Iris pigment epithelial cell (primary cell): ENCODE data around the gene TAF3.

ENCODE experiments used
- DNase-seq: peaks from one replicate; pipeline ENCODE4 v3.0.0-alpha.2; 2011; ENCODE audit warnings: low read depth

TAF3 gene

DNA sequence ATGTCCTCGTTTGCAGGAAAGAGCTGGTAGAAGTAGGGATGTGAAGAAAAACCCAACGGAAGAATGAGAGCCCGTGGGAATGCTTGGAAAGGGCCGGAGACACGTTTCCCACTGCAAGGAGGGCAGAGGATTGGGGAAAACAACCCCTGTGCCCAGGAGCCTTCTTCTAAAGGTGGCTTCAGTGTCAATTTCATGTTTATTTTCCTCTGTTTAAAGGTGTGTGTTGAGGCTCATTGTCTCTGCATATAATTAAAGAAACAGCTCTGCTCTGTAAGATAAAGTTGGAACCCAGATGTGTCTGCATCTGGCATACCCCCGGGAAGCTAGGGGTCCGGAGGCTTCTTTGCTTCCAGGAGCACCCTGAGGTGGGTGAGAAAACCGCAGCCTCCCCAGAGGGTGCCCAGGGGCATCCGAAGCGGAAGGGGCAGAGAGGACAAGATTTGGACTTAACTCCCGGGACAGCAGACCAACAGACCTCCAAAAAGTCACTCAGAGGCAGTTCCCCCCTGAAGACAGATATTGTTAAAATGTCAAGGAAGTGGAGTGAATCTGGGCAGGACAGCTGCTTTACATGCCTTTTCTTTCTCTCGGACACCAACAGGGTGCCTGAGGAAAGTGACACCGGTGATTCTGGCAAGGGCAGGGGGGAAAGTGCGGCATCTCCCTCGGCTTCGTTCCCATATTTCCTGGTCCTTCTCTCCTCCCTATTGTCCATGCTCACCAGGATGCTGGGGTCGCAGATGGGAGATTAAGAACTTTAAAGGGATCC, 227.6 kb downstream of the TAF3 start:
- no peak for DNase-seq

DNA sequence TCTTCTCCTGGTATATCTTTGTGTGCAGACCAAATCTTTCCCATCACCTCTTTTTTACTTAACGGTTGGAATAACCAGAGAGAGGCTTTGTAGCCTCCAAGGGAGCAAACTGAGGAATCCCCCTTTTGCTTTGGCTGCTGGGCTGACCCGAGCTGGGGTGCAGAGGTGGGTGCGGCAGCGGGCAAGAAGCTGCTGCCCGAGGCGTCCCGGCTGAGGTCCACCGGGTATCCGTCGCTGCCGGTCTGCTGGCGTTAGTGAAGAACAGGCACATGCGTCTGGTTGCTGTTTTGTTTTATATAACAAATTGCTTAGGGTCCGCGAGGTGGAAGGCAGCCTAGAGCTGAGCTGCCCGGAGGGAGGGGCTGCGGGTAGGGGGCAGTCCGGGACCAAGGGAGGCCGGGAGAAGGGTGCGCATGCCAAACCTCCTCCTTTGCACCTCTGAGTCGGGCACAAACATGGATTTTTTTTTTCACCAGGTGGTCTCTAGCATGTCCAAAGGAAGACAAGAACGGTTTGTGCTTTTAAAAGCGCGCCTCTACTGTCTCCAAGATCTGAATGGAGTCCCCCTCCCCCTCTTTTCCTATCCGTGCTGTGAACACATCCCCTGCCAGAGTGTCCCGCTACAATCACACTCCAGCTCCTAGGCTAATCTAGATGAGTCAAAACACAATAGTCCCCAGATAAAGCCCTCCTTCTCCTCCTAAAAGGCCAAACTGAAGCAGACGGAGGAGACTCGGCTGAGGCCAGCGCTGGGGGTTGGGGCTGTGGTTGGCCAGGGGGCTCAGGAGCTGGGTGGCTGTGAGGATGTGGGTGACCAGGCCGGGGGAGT, 229.4 kb downstream of the TAF3 start:
- DNase-seq: no peak

DNA sequence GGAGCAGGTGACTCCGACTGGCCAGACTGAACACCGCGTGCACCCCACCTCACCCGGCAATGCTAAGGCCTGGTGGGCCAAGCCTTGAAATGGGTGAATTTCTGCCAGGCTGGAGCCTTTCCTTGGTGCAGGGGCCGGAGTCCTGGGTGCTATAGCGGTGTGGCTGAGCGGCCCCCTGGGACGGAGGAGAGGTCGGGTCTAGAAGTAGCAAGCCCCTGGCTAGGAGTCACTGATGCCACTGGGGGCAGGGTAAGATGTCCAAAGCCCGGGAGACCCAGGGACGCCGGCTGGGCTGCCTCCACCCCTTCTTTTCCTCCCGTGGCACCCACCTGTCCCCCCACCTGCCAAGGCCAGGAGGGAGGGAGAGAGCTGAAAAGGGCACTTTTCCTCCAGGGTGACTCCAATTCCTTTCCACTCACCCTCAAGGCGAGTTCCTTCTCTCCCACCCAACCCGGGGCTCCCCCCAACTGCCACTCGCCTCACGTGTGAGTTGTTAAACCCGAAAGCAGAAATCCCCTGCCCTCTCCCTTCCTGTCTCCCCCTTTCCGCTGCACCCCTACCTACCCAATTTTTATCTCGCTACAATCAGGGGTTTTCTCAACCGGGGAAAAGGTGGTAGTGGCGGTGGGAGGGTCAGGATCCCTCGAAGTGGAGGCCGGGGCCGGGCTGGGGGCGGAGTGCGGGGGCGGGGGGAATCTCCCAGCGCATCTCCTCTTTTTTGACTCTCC, 230.1 kb downstream of the TAF3 start:
- no peak for DNase-seq

- no peak for DNase-seq
Measured at GRCh38 chr10:8049045-8049864, 230.9 kb downstream of the TAF3 start.

DNA sequence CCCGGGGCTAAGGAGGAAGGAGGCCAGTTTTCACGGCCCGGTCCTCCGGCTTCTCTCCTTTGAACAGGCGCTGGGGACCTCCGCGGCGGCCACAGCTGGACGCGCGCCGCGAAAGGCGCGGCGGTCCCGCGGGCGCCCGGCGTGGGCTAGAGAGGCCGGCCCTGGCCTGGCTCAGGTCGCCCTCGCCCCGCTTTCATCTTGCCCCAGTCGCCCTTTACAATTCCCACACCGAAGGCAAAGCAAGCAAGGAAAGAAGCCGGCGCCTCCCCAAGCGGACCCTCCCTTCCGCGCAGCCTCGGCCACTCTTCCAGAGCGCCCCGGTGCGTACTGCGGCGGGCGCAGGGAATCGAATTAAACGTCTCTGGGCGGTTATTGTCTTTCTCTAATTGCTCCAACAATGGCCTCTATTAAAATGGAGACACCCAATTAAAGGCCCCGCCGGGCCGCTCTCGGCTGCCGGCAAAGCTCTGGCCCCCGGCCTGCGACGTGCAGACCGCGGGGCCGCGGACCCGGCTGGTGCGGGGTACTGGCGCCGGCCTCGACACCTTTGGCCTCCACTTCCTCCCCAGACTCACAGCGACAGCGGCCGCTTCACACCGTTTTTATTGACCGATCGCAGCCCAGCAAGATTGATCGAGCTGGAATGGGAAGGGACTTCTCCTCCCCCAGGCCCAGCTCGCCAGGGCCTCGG, 231.7 kb downstream of the TAF3 start:
- no peak for DNase-seq

DNA sequence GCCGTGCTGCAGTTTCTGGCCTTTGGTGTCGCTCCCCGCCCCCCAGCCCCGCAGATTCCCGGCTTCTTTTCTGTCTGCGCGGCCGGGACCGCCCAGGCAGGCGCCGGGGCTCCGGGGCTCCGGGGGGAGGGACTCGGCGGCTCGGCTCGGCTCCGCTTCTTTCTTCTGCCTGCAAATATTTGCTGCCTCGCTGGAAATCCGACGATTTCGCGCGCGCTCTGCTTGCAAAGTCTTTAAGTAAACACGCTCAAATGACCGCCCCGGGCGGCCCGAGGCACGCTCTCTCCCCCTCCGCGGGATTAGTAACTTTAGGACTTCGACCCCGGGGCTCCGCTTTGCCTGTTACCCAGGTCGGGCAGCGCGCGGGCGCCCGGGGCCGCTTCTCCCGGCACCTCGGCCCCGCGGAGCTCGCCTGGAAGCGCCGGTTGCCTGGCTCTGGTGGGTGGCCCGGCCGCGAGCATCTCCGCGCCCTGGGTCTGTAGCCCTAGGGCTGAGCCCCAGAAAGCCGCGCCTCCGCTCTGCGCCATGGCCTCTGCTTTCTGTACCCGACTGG, 232.3 kb downstream of the TAF3 start:
- peak; percentile 38 for DNase-seq

DNA sequence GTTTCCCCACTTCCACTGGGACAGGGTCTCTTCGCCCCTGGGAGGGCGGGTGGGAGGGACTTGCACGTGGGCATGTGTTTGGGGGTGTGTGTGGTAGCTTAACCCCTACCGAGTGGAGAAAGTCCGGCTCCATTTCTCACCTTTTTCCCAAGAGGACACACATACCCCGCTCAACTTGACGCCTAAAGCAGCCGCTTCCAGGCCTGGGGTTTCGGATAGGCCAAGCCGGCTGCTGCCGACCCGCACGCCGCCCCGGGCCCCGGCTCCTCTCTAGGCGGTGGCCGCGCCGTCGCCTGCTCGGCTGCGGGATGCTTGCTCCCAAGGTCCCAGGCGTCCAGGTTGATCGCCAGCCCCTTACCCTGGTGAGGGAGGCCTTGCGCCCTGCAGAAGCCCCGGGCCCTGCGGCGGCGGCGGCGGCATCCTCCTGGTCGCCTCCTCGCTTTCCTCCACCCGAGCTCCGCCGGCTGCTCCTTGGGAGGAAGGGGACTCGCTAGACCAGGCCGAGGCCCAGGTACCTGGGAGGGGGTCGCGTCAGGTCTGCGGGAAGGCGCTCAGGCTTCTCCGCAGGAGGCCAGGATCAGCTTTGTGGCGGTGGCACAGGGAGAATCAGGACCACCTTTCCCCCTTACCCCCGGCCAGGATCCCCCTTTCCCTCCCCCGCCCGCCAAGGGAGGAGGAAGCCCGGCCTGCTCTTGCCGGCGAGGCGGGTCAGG, 233.0 kb downstream of the TAF3 start:
- no peak for DNase-seq

DNA sequence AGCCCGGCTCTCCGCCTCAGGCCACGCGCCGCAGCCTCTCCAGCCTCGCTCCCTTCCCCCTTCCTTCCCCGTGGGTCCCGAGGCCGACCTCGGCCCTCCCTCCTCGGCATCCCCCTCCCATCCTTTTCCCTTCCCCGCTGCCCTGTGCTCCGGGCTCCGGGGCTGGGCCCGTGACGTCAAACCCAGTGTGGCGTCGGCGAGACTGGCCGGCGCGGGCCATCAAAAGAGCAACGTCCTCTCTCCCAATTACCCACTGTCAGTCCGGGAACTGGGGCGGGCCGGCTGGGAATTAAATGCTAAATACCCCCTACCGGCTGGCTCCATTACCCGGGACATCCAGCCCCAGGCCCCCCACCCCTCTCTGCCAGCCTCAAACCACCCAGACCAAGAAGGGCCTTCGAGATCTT, 233.5 kb downstream of the TAF3 start:
- DNase-seq: no peak

DNA sequence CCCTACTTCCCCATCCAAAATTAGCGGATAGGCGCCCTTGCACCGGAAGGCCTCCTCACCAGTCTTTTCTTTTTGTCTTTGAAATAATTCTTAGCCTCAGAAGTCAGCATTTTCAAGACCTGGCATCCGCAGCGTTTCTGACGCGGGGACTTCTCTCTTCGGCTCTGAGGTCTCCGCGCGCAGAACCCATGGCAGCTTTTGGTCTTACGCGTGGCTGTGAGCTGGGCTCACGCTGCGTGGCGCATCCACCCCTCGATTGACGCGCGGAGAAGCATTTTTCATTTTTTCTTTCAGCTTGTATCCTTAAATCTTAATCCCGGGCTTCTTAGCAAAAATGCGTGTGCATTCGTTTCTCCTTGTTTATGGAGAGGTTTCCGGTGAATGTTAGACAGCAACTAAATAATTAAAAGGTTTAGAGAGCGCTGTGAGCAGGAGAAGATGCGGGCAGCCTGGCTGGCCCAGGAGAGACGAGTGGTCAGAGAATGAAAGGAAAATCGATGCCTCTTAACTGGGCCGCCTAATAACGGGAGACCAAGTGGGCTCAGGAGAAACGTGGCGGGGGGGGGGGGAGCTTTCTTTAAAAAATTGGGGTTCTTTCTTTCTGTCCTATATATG, 234.1 kb downstream of the TAF3 start:
- DNase-seq: no peak

GRCh38 chr10:8052956-8053445, 234.7 kb downstream of the TAF3 start:
- no peak for DNase-seq

- DNase-seq: peak; percentile 68
Measured at GRCh38 chr10:8053446-8054243, 235.3 kb downstream of the TAF3 start.

DNA sequence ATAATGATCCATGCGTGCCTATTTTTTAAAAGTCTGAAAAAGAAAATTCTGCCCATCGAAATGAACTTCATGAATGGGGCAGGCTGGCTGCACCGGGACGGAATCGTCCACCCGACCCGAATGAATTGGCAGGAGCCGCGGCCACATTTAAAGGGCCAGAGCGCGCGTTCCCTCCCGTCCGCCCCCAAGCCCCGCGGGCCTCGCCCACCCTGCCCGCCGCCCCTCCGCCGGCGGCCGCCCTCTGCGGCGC, 235.9 kb downstream of the TAF3 start:
- DNase-seq: no peak

DNA sequence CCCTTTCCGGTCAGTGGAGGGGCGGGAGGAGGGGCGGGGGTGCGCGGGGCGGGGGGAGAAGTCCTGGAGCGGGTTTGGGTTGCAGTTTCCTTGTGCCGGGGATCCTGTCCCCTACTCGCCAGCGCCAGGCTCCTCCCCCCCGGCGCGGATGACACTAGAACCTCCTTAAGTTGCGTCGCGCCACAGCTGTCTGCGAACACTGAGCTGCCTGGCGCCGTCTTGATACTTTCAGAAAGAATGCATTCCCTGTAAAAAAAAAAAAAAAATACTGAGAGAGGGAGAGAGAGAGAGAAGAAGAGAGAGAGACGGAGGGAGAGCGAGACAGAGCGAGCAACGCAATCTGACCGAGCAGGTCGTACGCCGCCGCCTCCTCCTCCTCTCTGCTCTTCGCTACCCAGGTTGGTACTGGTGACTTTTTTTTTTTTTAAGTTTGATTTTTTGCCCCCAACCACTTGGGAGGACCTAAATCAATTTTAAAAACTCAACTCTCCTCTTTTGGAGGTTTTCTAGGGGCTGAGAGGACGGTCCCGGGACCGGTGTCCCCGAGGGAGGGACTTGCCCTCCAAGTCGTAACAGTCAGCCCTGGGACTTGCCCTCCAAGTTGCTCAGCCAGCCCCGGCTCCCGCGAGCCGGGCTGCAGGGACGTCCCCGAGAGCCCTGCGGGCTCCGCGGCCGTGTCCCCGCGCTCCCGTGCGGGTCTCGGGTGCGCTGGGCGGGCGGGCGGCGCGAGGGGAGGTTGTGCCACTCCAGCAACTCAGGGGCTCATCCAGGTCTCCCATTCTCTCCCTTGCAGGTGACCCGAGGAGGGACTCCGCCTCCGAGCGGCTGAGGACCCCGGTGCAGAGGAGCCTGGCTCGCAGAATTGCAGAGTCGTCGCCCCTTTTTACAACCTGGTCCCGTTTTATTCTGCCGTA, 236.4 kb downstream of the TAF3 start, which contains the start of gene GATA3:
Gene GATA3, plus strand, starts transcription at position 195 of the 914 bp plus-strand sequence. CDS start 968 bp downstream, outside the sequence.
- peak; percentile 39 for DNase-seq

- DNase-seq: no peak
Measured at GRCh38 chr10:8055420-8056349, 237.4 kb downstream of the TAF3 start.

DNA sequence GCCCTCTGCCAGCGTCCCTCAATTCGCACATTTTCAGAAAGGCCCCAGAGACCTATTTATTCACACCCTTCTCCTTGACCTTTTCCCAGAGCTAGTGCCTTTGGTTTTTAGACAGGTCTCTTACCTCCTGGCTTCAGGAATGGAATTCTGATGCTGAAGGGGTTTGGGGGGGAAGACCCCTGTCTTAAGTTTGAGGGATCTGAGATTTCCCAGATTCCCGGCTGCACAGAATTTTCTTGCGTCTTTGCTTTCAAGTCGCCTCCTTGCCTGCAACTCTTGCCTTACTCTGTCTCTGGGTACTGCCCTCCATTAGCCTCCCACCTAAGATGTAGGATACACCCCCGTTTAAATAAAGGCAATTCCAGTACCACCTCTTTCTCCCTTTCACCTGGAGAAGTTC, 238.1 kb downstream of the TAF3 start:
- no peak for DNase-seq

GRCh38 chr10:8056871-8057331, 238.6 kb downstream of the TAF3 start:
- no peak for DNase-seq
